Activated naive CD8-positive, alpha-beta T cell treated with anti-CD3 and anti-CD28 coated beads, Interleukin-2, amount 50 U/mL, for 16 hours (primary cell): ENCODE measurements around the gene NABP2.

Source experiments
- DNase-seq: peaks from one replicate; pipeline ENCODE4 v3.0.0-alpha.2; 2020; ENCODE audit warnings: low read depth, low spot score

Gene NABP2

DNA sequence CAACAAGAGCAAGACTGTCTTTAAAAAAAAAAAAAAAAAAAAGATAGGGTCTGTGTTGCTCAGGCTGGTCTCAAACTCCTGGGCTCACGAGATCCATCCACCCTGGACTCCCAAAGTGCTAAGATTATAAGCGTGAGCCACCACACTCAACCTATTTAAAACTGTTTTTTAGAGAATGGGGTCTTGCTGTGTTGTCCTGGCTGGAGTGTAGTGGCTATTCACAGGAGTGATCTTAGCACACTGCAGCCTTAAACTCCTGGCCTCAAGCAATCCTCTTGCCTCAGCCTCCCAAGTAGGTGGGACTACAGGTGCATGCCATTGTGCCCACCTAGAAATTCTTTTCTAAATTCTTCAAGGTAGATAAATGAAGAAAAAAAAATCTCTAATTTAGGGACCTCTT lies 50.2 kb downstream of the NABP2 start:
- DNase-seq = no peak

- no peak for DNase-seq
These were observed 54.8 kb downstream of the NABP2 start for GRCh38 chr12:56278905-56279304.
